K562 (cell line): ENCODE data around the gene RABGAP1. TPM values are rescaled to one million over a fixed set of nuclear protein-coding genes. Genes with fewer than 3 reads are reported as not detected.

Experiments
- ATAC-seq: fragments of 200-7000 bp; cut with Tn5 transposase; 3 replicates; pipeline ENCODE4 v1.9.1; 2020; ENCODE audit warnings: moderate library complexity
- BruUV-seq: library from RNA; stranded (reverse); fragments of 400-500 nt; replicated peaks from 2 replicates; lab custom pipeline; 2021; lab: Mats Ljungman, UMichigan
- CTCF ChIA-PET: fragments of 300-600 bp; formaldehyde crosslinking; extraction: SDS; loops from one replicate; lab custom pipeline; 2021; ENCODE audit warnings: low intra/inter-chr PET ratio; lab: Yijun Ruan, JAX
- POLR2A ChIA-PET: fragments of 300-600, 350-650 bp; sonication (Branson Sonifier 250); formaldehyde crosslinking; extraction: SDS; loops from one replicate; lab custom pipeline; 2021; ENCODE audit warnings: antibody characterized with exemption, inconsistent platforms; lab: Yijun Ruan, JAX
- DNase-seq, 4 experiments: peaks; one replicate each; pipeline versions ENCODE4 v3.0.0 to v3.0.0-alpha.2; 2011 to 2018; ENCODE audit warnings: low spot score in 3 of 4, mixed read lengths in 3 of 4; ENCODE audit errors: extremely low read depth in 1 of 4
- FAIRE-seq: peaks from 2 replicates; lab custom pipeline; 2011; peaks lifted over from hg19 to GRCh38; lab: Jason Lieb, UNC
- H2AFZ ChIP-seq: 2 replicates; pipeline ENCODE4 v1.6.0; 2011; ENCODE audit warnings: low read depth, low read length, control low read depth, inconsistent platforms
- H3K27ac ChIP-seq: fragments of 200-600 bp; 3 replicates; pipeline ENCODE4 v1.8.0; 2011; ENCODE audit warnings: low read depth, mild to moderate bottlenecking, control low read depth, inconsistent platforms, low read length, moderate library complexity, mixed read lengths; ENCODE audit errors: extremely low read depth
- H3K27me3 ChIP-seq, 2 experiments: fragments of 300-600 bp in 1 of 2; 2 replicates in 1 of 2; 3 replicates in 1 of 2; pipeline versions ENCODE4 v1.6.0 to v1.8.0; 2011; ENCODE audit warnings: inconsistent platforms in 2 of 2, low read length in 2 of 2, mild to moderate bottlenecking in 1 of 2, mixed read lengths in 1 of 2, moderate library complexity in 1 of 2; ENCODE audit not compliant: control insufficient read depth in 2 of 2, insufficient read depth in 2 of 2
- H3K36me3 ChIP-seq: fragments of 300-600 bp; 3 replicates; pipeline ENCODE4 v1.8.0; 2011; ENCODE audit warnings: mild to moderate bottlenecking, low read length, inconsistent platforms; ENCODE audit not compliant: control insufficient read depth, insufficient read depth
- H3K4me1 ChIP-seq, 2 experiments: fragments of 200-600 bp in 1 of 2; replicated peaks in 1 of 2; 2 replicates in 1 of 2; 3 replicates in 1 of 2; pipeline versions ENCODE4 v1.5.1 to v1.8.0; 2011; ENCODE audit warnings: inconsistent platforms in 2 of 2, low read length in 2 of 2, mild to moderate bottlenecking in 1 of 2, mixed read lengths in 1 of 2, moderate library complexity in 1 of 2; ENCODE audit not compliant: control insufficient read depth in 2 of 2, insufficient read depth in 2 of 2
- H3K4me2 ChIP-seq: 2 replicates; pipeline ENCODE4 v1.6.1; 2011; ENCODE audit warnings: low read length, control low read depth, inconsistent platforms, mixed read lengths; ENCODE audit not compliant: insufficient read depth
- H3K4me3 ChIP-seq: fragments of 200-600 bp; sonication (generic), shearing (Covaris generic); 2 replicates; pipeline ENCODE4 v1.5.1; 2016; ENCODE audit warnings: control low read depth, inconsistent platforms
- H3K79me2 ChIP-seq: fragments of 200-600 bp; 3 replicates; pipeline ENCODE4 v1.8.0; 2011; ENCODE audit warnings: low read length, inconsistent platforms; ENCODE audit not compliant: control insufficient read depth, insufficient read depth
- H3K9ac ChIP-seq, 2 experiments: 2 replicates each; pipeline versions ENCODE4 v1.6.0 to v1.6.1; 2011; ENCODE audit warnings: low read depth in 2 of 2, low read length in 2 of 2, control low read depth in 1 of 2, inconsistent platforms in 1 of 2, mild to moderate bottlenecking in 1 of 2, mixed read lengths in 1 of 2; ENCODE audit not compliant: insufficient read depth in 1 of 2
- H3K9me1 ChIP-seq: one replicate; pipeline ENCODE4 v1.6.0; 2011; ENCODE audit warnings: inconsistent platforms, mild to moderate bottlenecking, low read length, moderate library complexity; ENCODE audit not compliant: control insufficient read depth, insufficient read depth
- H3K9me3 ChIP-seq: replicated peaks from 2 replicates; pipeline ENCODE4 v1.5.1; 2011; ENCODE audit warnings: low read depth, low read length, inconsistent platforms; ENCODE audit not compliant: control insufficient read depth, insufficient read depth
- H4K20me1 ChIP-seq: replicated peaks from 2 replicates; pipeline ENCODE4 v1.6.1; 2011; ENCODE audit warnings: low read length, inconsistent platforms, mixed read lengths; ENCODE audit not compliant: control insufficient read depth, insufficient read depth
- ARID1B ChIP-seq: fragments of 450-650 bp; IDR thresholded peaks from 2 replicates; pipeline ENCODE4 v1.6.1; 2016; ENCODE audit warnings: antibody characterized with exemption, mild to moderate bottlenecking, inconsistent platforms
- CBFA2T3 ChIP-seq: fragments of 450-650 bp; IDR thresholded peaks from 2 replicates; pipeline ENCODE4 v1.6.1; 2017
- FOXJ2 ChIP-seq: fragments of 200-800 bp; sonication (Bioruptor generic); IDR thresholded peaks from 2 replicates; pipeline ENCODE4 v1.6.1; 2016; ENCODE audit warnings: missing genetic modification characterization, missing compliant biosample characterization
- HNRNPK ChIP-seq: fragments of 200-400 bp; formaldehyde crosslinking; IDR thresholded peaks from one replicate; pipeline ENCODE4 v1.6.1; 2018; ENCODE audit warnings: mild to moderate bottlenecking, low read depth, low read length; ENCODE audit not compliant: poor library complexity, severe bottlenecking
- MXI1 ChIP-seq: IDR thresholded peaks from 2 replicates; pipeline ENCODE4 v1.6.1; 2011; ENCODE audit warnings: low read depth, mild to moderate bottlenecking, improper control_type of control experiment, low read length
- TAL1 ChIP-seq: fragments of 450-650 bp; IDR thresholded peaks from 2 replicates; pipeline ENCODE4 v1.6.1; 2016; ENCODE audit warnings: mild to moderate bottlenecking
- WGBS: fragments of 100-300 bp; shearing (Covaris generic); methylation state at CpG from one replicate; pipeline ENCODE4 v1.1.6; 2016; ENCODE audit warnings: low coverage, mixed read lengths; ENCODE audit not compliant: insufficient coverage; ENCODE audit errors: missing lambda C conversion rate; 5-methylcytosine and 5-hydroxymethylcytosine counted together
- in situ Hi-C: fragments of 300-500 bp; cut with MboI; formaldehyde crosslinking; loops from 4 replicates; pipeline ENCODE4 v1.15.0; 2018; ENCODE audit warnings: inconsistent platforms, mixed read lengths
- intact Hi-C: fragments of 100-400 bp; cut with micrococcal nuclease; formaldehyde crosslinking; loops from 2 replicates; pipeline ENCODE4 v1.14.2; 2022
- polyA plus RNA-seq, 8 experiments: library from polyadenylated mRNA; depleted of rRNA in 4 of 8; stranded (reverse) in 5 of 8; unstranded in 3 of 8; fragments of >200 nt; fragmentation: Nextera tagmentation in 2 of 8; fragmentation: Illumina TruSeq in 1 of 8; extraction: Ambion mirVana in 2 of 8; extraction: Trizol in 1 of 8; gene quantifications; 2 replicates each; pipeline versions ENCODE4 v1.2.1 to v1.2.3, GENCODE V29; 2011 to 2014; ENCODE audit warnings: inconsistent platforms in 1 of 8, missing spikeins in 1 of 8
- total RNA-seq, 7 experiments: library from RNA; depleted of rRNA in 6 of 7; stranded (reverse); fragments of >200 nt in 6 of 7; fragmentation: Illumina TruSeq in 2 of 7; extraction: Trizol in 2 of 7; gene quantifications; 2 replicates each; pipeline versions ENCODE4 v1.2.1 to v1.2.3, GENCODE V29; 2011 to 2021; ENCODE audit warnings: low replicate concordance in 1 of 7
- TF ChIP-seq, protein P1 (sequence below), 3 experiments: IDR thresholded peaks in 2 of 3; conservative IDR thresholded peaks in 1 of 3; 2 replicates each; pipeline ENCODE4 v1.5.1; 2011 to 2012; ENCODE audit warnings: low read length in 3 of 3, mild to moderate bottlenecking in 3 of 3, control low read depth in 2 of 3, improper control_type of control experiment in 1 of 3, inconsistent platforms in 1 of 3, low read depth in 1 of 3, mixed read lengths in 1 of 3, moderate library complexity in 1 of 3; ENCODE audit not compliant: insufficient read depth in 2 of 3
- TF ChIP-seq, protein P2 (sequence below): sonication (generic); formaldehyde crosslinking; IDR thresholded peaks from 2 replicates; pipeline ENCODE4 v1.8.0; 2022; ENCODE audit warnings: mild to moderate bottlenecking, missing genetic modification reagents
- TF ChIP-seq, protein P3 (sequence below): fragments of 250-450 bp; sonication (Bioruptor Pico); IDR thresholded peaks from 2 replicates; pipeline ENCODE4 v1.8.0; 2022; ENCODE audit warnings: moderate library complexity, mild to moderate bottlenecking, inconsistent platforms

Gene RABGAP1
- total and polyA plus RNA-seq, 9 of the 15 experiments (the other 6 are each of a cell fraction or from before 2014, with no cell fraction given): 1.5 to 22.7 (median 13.1) TPM

DNA sequence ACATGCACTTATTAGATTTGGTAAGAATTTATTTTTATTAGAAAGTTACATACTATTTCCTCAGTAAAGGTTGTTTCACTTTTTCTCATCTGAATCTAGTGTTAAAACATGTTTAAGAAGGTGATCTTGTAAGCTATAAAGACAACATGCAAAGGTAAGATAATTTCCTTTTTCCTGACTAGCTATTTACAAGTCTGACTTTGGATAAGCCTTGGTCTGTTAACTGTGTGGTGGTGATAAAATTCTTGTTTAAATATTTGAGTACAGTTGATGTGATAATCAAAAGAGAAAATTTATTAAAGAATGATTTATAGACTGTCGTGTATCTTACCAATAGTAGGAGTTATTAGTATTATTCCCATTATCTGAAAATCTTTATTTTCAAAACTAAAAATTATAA, 55.8 kb downstream of the RABGAP1 start:
- Histone ChIP-seq H3K9me1 (no peaks in the 10 kb centered on the region), H3K36me3 (peaks cover 28% of the 10 kb centered on the region; the same call in 2 of the 3 replicates), H3K4me1 (peaks cover 0 to 9% of the 10 kb centered on the region in 2 experiments; a peak in 2 of 5 replicates), H2AFZ (no peak overlapping the region), H3K79me2 (no peaks in the 10 kb centered on the region), H3K4me3 (no peak overlapping the region), H3K4me2 (no peak overlapping the region), H3K27me3 (no peaks in the 10 kb centered on the region), H4K20me1 (no peaks in the 10 kb centered on the region), H3K27ac (no peak overlapping the region), H3K9me3 (no peaks in the 10 kb centered on the region), H3K9ac (no peak overlapping the region)
- CTCF ChIA-PET: no interaction called here
- no peak for TF ChIP-seq MXI1
- peak; percentile 27; the same call in 1 of the 2 replicates for TF ChIP-seq CBFA2T3
- TF ChIP-seq TAL1: peak; percentile 28; the same call in 1 of the 2 replicates
- TF ChIP-seq ARID1B: 0 out of 2 replicates have a peak, but pooled peaks have one; percentile 8
- TF ChIP-seq HNRNPK: no peak
- FAIRE-seq (no peak), DNase-seq (no peak), ATAC-seq (no peak)
- POLR2A ChIA-PET: interaction anchor here (0.5 kb wide), 1 partner anchor 23 kb away, joined by 3 read pairs; no protein-coding TSS in a partner anchor
- in situ Hi-C loops (no loop called here), intact Hi-C loops (loop anchor here (5.0 kb wide), 1 partner anchor 356 kb away; no protein-coding TSS in a partner anchor)
- BruUV-seq: no TSS peak
- WGBS: 32% methylated on average over 1 of the region's 1 CpG

DNA sequence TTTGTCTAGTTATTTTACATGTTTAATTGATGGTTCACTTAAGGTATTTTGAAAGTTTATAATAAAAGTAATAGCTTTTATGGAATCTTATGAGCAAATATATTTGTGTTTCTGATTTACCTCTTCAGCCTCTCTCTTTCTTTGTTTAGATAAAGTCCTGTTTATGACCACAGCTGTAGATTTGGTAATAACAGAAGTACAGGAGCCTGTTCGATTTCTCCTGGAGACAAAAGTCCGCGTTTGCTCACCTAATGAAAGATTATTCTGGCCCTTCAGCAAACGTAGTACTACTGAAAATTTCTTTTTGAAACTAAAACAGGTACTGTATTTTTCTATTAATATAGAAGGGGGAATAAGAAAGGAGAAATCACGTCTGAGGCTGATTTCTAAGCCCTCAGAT, 57.6 kb downstream of the RABGAP1 start:
- Histone ChIP-seq H3K4me3 (no peak overlapping the region), H3K4me1 (peaks cover under 1 to 14% of the 10 kb centered on the region in 2 experiments; a peak in 3 of 5 replicates), H3K9me3 (no peaks in the 10 kb centered on the region), H3K36me3 (peaks cover 27% of the 10 kb centered on the region; the same call in 2 of the 3 replicates), H3K79me2 (no peaks in the 10 kb centered on the region), H3K27ac (no peak overlapping the region), H2AFZ (no peak overlapping the region), H3K9ac (no peak overlapping the region), H3K4me2 (no peak overlapping the region), H3K9me1 (no peaks in the 10 kb centered on the region), H4K20me1 (no peaks in the 10 kb centered on the region), H3K27me3 (no peaks in the 10 kb centered on the region)
- ATAC-seq (no peak), FAIRE-seq (no peak), DNase-seq (no peak)
- WGBS: 82% methylated on average over 5 of the region's 5 CpGs
- POLR2A ChIA-PET: interaction anchor here (0.9 kb wide), 1 partner anchor 9 kb away, joined by 3 read pairs; no protein-coding TSS in a partner anchor
- in situ Hi-C loops: no loop called here
- intact Hi-C loops: loop anchor here (5.0 kb wide), 1 partner anchor 354 kb away; no protein-coding TSS in a partner anchor
- CTCF ChIA-PET: no interaction called here
- BruUV-seq: no TSS peak
- TF ChIP-seq FOXJ2 (tag): no peak
- TF ChIP-seq, protein P1, sequence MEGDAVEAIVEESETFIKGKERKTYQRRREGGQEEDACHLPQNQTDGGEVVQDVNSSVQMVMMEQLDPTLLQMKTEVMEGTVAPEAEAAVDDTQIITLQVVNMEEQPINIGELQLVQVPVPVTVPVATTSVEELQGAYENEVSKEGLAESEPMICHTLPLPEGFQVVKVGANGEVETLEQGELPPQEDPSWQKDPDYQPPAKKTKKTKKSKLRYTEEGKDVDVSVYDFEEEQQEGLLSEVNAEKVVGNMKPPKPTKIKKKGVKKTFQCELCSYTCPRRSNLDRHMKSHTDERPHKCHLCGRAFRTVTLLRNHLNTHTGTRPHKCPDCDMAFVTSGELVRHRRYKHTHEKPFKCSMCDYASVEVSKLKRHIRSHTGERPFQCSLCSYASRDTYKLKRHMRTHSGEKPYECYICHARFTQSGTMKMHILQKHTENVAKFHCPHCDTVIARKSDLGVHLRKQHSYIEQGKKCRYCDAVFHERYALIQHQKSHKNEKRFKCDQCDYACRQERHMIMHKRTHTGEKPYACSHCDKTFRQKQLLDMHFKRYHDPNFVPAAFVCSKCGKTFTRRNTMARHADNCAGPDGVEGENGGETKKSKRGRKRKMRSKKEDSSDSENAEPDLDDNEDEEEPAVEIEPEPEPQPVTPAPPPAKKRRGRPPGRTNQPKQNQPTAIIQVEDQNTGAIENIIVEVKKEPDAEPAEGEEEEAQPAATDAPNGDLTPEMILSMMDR (IDR thresholded peaks at IDR 0.05 in 2 of 3, conservative IDR thresholded peaks at IDR 0.05 in 1 of 3; ENCODE audit: insufficient read depth in 2 of 3, low read depth in 1 of 3, low read length in 3 of 3): no peak
- TF ChIP-seq, protein P2, sequence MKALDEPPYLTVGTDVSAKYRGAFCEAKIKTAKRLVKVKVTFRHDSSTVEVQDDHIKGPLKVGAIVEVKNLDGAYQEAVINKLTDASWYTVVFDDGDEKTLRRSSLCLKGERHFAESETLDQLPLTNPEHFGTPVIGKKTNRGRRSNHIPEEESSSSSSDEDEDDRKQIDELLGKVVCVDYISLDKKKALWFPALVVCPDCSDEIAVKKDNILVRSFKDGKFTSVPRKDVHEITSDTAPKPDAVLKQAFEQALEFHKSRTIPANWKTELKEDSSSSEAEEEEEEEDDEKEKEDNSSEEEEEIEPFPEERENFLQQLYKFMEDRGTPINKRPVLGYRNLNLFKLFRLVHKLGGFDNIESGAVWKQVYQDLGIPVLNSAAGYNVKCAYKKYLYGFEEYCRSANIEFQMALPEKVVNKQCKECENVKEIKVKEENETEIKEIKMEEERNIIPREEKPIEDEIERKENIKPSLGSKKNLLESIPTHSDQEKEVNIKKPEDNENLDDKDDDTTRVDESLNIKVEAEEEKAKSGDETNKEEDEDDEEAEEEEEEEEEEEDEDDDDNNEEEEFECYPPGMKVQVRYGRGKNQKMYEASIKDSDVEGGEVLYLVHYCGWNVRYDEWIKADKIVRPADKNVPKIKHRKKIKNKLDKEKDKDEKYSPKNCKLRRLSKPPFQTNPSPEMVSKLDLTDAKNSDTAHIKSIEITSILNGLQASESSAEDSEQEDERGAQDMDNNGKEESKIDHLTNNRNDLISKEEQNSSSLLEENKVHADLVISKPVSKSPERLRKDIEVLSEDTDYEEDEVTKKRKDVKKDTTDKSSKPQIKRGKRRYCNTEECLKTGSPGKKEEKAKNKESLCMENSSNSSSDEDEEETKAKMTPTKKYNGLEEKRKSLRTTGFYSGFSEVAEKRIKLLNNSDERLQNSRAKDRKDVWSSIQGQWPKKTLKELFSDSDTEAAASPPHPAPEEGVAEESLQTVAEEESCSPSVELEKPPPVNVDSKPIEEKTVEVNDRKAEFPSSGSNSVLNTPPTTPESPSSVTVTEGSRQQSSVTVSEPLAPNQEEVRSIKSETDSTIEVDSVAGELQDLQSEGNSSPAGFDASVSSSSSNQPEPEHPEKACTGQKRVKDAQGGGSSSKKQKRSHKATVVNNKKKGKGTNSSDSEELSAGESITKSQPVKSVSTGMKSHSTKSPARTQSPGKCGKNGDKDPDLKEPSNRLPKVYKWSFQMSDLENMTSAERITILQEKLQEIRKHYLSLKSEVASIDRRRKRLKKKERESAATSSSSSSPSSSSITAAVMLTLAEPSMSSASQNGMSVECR (CRISPR knock-in tag): no peak
- TF ChIP-seq, protein P3, sequence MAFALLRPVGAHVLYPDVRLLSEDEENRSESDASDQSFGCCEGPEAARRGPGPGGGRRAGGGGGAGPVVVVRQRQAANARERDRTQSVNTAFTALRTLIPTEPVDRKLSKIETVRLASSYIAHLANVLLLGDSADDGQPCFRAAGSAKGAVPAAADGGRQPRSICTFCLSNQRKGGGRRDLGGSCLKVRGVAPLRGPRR: no peak
